ENCODE results near the gene TMEM145. TPM values are rescaled to one million over a fixed set of nuclear protein-coding genes. Genes with fewer than 3 reads are reported as not detected.
A peak's percentile ranks its signal among the peaks of the same experiment; 100 is the strongest.

Gene TMEM145
- total and polyA plus RNA-seq, 2 donors from 2014 or later, result not detected

DNA sequence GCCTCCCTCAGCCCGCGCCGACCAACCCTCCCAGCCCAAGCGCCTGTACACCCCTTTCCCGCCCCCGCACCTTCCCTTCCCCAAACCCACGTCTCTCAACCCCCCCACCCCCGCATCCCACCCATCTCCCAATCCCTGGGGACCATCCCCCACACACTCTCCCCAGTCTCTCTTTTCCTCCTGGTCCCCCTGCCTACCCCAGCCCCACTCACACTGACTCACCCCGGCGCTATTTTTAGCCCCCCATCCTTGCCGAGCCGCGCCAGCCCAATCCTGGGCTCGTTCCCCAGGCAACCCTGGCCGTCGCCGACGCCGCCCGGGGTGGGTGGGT, 32.3 kb upstream of the TMEM145 start:
- H3K27ac ChIP-seq (ENCODE audit: low read depth in 2 of 2, low read length in 2 of 2), result peak overlapping the region; percentile 83 to 95
- H3K9me3 ChIP-seq (ENCODE audit: control insufficient read depth in 2 of 3, insufficient read depth in 1 of 3, low read length in 3 of 3), result no peaks in the 10 kb centered on the region
- H3K4me3 ChIP-seq (ENCODE audit: low read length in 3 of 3), result peak overlapping the region in 2 of 3 donors; percentile 60 to 80
- no peaks in the 10 kb centered on the region for H3K27me3 ChIP-seq (ENCODE audit: control insufficient read depth, insufficient read depth, low read length)
- intact Hi-C loops (cut with DNase I), result no loop called here
- H3K36me3 ChIP-seq (ENCODE audit: control insufficient read depth in 2 of 3, insufficient read depth in 3 of 3, low read length in 3 of 3), result no peaks in the 10 kb centered on the region
- peaks cover 7 to 50% (median 45%) of the 10 kb centered on the region in 3 donors for H3K4me1 ChIP-seq (ENCODE audit: control insufficient read depth in 2 of 3, insufficient read depth in 2 of 3, low read depth in 1 of 3, low read length in 3 of 3)
- peak overlapping the region in 1 of 3 donors; percentile 67 for H3K9ac ChIP-seq (ENCODE audit: low read length in 3 of 3)
- DNase-seq, result peak in 1 of 5 donors; percentile 90
- no peak for FAIRE-seq
- TF ChIP-seq, protein P1, sequence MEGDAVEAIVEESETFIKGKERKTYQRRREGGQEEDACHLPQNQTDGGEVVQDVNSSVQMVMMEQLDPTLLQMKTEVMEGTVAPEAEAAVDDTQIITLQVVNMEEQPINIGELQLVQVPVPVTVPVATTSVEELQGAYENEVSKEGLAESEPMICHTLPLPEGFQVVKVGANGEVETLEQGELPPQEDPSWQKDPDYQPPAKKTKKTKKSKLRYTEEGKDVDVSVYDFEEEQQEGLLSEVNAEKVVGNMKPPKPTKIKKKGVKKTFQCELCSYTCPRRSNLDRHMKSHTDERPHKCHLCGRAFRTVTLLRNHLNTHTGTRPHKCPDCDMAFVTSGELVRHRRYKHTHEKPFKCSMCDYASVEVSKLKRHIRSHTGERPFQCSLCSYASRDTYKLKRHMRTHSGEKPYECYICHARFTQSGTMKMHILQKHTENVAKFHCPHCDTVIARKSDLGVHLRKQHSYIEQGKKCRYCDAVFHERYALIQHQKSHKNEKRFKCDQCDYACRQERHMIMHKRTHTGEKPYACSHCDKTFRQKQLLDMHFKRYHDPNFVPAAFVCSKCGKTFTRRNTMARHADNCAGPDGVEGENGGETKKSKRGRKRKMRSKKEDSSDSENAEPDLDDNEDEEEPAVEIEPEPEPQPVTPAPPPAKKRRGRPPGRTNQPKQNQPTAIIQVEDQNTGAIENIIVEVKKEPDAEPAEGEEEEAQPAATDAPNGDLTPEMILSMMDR (IDR thresholded peaks at IDR 0.05; ENCODE audit: borderline replicate concordance, extremely low read depth, insufficient read depth), result no peak

DNA sequence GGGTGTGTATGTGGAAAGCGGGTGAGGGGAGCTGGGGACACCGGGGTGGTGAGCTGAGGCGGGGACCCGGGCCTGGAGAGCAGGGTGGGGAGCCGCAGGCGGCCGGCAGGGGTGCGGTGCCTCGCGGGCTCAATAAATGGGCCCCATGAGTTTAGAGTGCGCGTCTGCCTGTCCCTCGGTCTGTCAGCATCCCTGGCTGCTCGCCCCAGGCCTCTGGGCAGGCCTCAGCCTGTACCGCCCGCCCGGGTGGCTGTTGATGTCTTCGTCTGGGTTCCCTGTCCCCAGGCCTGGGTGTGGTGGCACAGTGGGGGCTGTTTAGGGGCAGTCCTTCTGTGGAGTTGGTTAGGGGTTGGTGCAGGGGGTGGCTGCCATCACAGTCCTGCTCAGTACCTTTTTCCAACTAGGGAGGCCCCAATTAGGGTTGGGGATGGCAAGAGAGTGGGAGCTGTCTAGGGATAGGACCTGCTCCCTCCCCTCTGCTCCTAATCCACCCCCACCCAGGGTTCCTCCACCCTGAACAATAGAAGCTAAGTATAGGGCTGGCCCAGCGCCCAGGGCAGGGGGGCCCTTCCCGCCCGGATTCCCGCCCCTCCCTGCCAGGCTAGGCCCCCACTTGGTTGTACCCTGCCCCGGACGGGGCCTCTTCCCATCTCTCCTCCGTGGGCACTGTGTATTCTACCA, 31.8 kb upstream of the TMEM145 start:
- H3K27ac ChIP-seq (ENCODE audit: low read depth in 2 of 2, low read length in 2 of 2), result peak overlapping the region; percentile 89 to 95
- TF ChIP-seq, protein P1 (IDR thresholded peaks at IDR 0.05; ENCODE audit: borderline replicate concordance, extremely low read depth, insufficient read depth), result no peak
- FAIRE-seq (no peak), DNase-seq (peak in 3 of 5 donors; percentile 52 to 89 (median 76))
- no peaks in the 10 kb centered on the region for H3K27me3 ChIP-seq (ENCODE audit: control insufficient read depth, insufficient read depth, low read length)
- no peaks in the 10 kb centered on the region for H3K9me3 ChIP-seq (ENCODE audit: control insufficient read depth in 2 of 3, insufficient read depth in 1 of 3, low read length in 3 of 3)
- intact Hi-C loops (cut with DNase I), result no loop called here
- H3K4me3 ChIP-seq (ENCODE audit: low read length in 3 of 3), result peak overlapping the region in 1 of 3 donors; percentile 44
- H3K9ac ChIP-seq (ENCODE audit: low read length in 3 of 3), result peak overlapping the region in 1 of 3 donors; percentile 61
- peaks cover 10 to 55% (median 50%) of the 10 kb centered on the region in 3 donors for H3K4me1 ChIP-seq (ENCODE audit: control insufficient read depth in 2 of 3, insufficient read depth in 2 of 3, low read depth in 1 of 3, low read length in 3 of 3)
- H3K36me3 ChIP-seq (ENCODE audit: control insufficient read depth in 2 of 3, insufficient read depth in 3 of 3, low read length in 3 of 3), result no peaks in the 10 kb centered on the region

DNA sequence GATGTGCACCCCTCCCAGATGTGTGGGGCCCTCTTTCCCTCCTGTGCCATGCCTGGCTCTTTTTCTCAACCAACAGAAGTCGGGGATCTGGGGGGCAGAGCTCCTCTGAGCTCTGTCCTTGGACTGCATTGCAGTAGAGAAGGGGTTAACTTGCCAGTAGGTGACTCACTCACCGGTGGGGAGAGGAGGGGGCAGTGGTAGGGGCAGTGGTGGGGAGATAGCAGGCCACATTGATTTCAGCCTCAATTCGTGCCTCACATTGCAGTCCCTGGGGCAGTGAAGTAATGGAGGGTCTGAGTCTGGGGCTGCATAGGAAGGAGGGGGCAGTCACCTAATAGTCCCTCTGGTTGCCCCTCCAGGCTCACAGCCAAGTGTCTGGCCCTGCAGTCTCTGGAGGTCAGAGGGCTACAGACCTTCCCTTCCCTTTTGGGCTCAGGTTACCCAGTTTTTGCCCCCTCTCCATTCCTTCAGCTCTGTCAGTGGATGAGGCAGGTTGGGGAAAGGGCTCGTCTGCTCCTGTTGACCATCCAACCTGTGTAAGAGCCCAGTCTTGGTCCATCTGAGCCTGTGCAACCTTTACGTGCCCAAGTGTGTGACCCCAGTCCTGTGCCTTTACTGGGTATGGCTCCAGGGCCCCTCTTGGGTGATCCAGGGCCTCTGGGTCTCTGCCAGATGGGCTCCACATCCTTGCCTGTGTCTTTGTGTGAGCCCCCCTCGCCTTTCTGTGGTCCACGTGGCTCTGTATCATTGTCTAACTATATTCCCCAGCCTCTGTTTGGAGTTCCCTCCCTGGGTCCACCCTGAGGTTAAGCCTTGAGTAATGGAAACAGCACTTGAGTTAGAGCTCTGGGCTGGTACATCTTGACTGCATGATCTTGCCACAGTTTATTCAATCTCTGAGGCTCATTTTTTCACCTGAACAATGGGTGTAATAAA, 31.0 kb upstream of the TMEM145 start:
- no peak overlapping the region for H3K9ac ChIP-seq (ENCODE audit: low read length in 3 of 3)
- DNase-seq (peak in 4 of 5 donors; percentile 32 to 77 (median 58)), FAIRE-seq (no peak)
- no peaks in the 10 kb centered on the region for H3K27me3 ChIP-seq (ENCODE audit: control insufficient read depth, insufficient read depth, low read length)
- peak overlapping the region in 1 of 3 donors; percentile 44 for H3K4me3 ChIP-seq (ENCODE audit: low read length in 3 of 3)
- intact Hi-C loops (cut with DNase I), result no loop called here
- H3K4me1 ChIP-seq (ENCODE audit: control insufficient read depth in 2 of 3, insufficient read depth in 2 of 3, low read depth in 1 of 3, low read length in 3 of 3), result peaks cover 10 to 56% (median 55%) of the 10 kb centered on the region in 3 donors
- H3K9me3 ChIP-seq (ENCODE audit: control insufficient read depth in 2 of 3, insufficient read depth in 1 of 3, low read length in 3 of 3), result no peaks in the 10 kb centered on the region
- peak overlapping the region; percentile 89 to 95 for H3K27ac ChIP-seq (ENCODE audit: low read depth in 2 of 2, low read length in 2 of 2)
- TF ChIP-seq, protein P1 (IDR thresholded peaks at IDR 0.05; ENCODE audit: borderline replicate concordance, extremely low read depth, insufficient read depth), result no peak
- peaks cover 0 to under 1% (median 0%) of the 10 kb centered on the region in 3 donors for H3K36me3 ChIP-seq (ENCODE audit: control insufficient read depth in 2 of 3, insufficient read depth in 3 of 3, low read length in 3 of 3)

Data from kidney (tissue), 14 donors.